ENCODE measurements around the gene NCMAP. TPM values are rescaled to one million over a fixed set of nuclear protein-coding genes. Genes with fewer than 3 reads are reported as not detected.
A peak's percentile ranks its signal among the peaks of the same experiment; 100 is the strongest.

The NCMAP gene, protein sequence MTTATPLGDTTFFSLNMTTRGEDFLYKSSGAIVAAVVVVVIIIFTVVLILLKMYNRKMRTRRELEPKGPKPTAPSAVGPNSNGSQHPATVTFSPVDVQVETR
- 9.2 TPM for total RNA-seq
- long read RNA-seq, transcript NCMAP-201 (4 exons, 3,953 nt), result major isoform, 23 of 38 reads
- long read RNA-seq, partial matches to known transcripts, result 3 of 38 reads
- long read RNA-seq, other reads (novel, unspliced or antisense), result 12 of 38 reads

DNA sequence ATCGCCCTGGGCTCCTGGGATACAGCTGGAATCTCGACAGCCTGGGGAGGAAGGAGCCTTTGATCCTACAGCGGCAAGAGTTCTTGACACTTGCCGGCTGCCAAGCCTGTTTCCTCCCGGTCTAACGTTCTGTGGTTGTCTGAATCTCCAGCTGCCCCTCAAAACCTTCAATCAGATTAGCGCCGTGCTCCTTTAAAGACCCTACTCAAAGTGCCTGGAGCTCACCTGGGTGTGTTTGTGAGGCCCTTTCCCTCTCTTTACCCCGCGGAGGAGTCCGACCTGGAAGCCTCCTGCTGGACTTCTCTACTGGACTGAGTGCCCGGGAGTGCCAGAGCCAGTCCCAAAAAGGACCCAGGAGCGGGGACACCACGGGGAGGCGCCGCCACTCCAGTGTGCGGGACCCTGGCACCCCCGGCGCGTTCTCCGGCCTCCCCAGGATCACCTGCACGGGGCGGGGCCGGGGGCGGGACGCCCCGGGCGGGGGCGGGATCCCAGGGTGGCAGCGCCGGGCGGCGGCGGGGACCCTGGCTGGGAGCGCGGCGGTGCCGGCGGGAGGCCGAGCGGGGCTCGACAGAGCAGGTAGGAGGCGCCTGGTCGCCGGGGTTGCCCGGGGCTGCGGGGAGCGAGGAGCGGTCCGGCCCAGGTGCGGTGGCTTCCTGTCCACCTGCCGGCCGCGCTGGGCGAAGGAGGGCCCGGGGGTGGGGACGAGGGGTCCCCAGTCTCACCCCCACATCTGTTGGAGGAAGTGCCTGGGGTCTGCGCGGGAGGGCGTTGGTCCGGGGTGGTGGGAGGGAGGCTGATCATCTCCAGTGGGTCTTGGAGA, at the start of gene NCMAP:
Gene NCMAP, plus strand, starts transcription at position 497 of the 823 bp plus-strand sequence. CDS start 39,344 bp downstream, outside the sequence.
- peak within 1 kb of the TSS; percentile 13 for H3K27ac ChIP-seq
- H3K4me3 ChIP-seq, result peak within 1 kb of the TSS; percentile 49
- H3K4me1 ChIP-seq, result peaks cover 22% of the 10 kb centered on the region
- intact Hi-C loops (cut with DNase I), result no loop called here
- DNase-seq (peak; percentile 82), ATAC-seq (peak; percentile 83 to 88)
- H3K36me3 ChIP-seq, result no peaks in the 10 kb centered on the region
- TF ChIP-seq, protein P1, sequence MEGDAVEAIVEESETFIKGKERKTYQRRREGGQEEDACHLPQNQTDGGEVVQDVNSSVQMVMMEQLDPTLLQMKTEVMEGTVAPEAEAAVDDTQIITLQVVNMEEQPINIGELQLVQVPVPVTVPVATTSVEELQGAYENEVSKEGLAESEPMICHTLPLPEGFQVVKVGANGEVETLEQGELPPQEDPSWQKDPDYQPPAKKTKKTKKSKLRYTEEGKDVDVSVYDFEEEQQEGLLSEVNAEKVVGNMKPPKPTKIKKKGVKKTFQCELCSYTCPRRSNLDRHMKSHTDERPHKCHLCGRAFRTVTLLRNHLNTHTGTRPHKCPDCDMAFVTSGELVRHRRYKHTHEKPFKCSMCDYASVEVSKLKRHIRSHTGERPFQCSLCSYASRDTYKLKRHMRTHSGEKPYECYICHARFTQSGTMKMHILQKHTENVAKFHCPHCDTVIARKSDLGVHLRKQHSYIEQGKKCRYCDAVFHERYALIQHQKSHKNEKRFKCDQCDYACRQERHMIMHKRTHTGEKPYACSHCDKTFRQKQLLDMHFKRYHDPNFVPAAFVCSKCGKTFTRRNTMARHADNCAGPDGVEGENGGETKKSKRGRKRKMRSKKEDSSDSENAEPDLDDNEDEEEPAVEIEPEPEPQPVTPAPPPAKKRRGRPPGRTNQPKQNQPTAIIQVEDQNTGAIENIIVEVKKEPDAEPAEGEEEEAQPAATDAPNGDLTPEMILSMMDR (IDR thresholded peaks at IDR 0.05), result no peak
- no peaks in the 10 kb centered on the region for H3K9me3 ChIP-seq
- H3K27me3 ChIP-seq (ENCODE audit: low read depth), result peaks cover 23% of the 10 kb centered on the region

DNA sequence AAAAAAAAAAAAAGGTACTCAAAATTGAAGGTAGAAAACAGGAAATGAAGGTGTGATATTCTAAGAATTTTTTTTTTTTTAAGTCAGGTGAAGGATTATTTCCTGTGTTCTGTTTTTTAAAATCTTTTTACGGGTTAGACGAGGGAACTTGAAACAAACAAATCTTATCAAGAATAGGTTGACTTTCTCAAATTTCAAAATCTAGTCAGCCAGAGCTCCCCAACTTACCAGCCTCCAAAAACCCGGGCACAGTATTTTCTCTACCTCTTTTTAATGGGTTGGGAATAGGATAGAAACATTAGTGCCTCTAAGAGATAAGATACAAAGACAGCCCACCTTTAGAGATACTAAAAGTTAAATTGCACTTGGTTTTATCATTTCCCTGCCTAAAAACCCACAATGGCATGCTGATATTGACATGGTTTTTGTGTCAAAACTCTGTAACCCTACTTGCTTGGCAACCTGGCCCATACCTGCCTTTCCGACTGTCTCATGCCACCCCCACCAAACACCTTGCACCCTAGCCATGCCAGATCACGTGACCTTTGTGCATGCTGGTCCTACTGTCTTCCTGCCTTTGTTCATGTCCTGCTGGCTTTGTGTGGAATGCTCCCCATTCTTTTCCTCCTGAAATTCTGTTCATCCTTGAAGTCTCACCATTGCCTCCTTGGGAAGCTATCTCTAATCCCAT, 49.1 kb upstream of the NCMAP start:
- TF ChIP-seq, protein P1 (IDR thresholded peaks at IDR 0.05), result no peak
- H3K4me1 ChIP-seq, result peaks cover 17% of the 10 kb centered on the region
- no peak for DNase-seq
- H3K27me3 ChIP-seq (ENCODE audit: low read depth), result no peaks in the 10 kb centered on the region
- H3K36me3 ChIP-seq, result no peaks in the 10 kb centered on the region
- no peaks in the 10 kb centered on the region for H3K9me3 ChIP-seq
- H3K27ac ChIP-seq, result no peak overlapping the region
- intact Hi-C loops (cut with DNase I), result no loop called here
- no peak for ATAC-seq
- H3K4me3 ChIP-seq, result no peak overlapping the region

DNA sequence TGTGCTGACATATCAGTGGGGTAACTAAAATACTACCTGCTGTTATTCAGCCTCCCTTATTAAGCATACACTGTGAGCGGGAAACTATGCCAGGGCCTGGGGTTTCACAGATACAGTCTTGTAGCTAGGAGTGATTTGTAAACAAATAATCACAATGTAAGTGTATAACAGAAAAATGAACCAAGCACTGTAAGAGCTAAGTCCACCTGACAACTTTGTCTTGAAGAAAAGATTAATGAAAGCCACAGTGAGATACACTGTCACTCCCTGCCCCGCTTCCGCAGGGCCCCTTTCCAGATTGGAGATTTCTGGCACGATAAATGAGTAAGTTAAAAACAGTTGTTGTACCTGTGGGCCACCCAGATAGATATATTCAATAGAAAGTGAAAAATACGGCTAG, 48.5 kb upstream of the NCMAP start:
- intact Hi-C loops (cut with DNase I), result no loop called here
- TF ChIP-seq, protein P1 (IDR thresholded peaks at IDR 0.05), result no peak
- Histone ChIP-seq H3K36me3 (no peaks in the 10 kb centered on the region), H3K9me3 (no peaks in the 10 kb centered on the region), H3K4me1 (peaks cover 12% of the 10 kb centered on the region), H3K4me3 (no peak overlapping the region), H3K27ac (no peak overlapping the region), H3K27me3 (ENCODE audit: low read depth) (no peaks in the 10 kb centered on the region)
- ATAC-seq, result no peak
- no peak for DNase-seq

DNA sequence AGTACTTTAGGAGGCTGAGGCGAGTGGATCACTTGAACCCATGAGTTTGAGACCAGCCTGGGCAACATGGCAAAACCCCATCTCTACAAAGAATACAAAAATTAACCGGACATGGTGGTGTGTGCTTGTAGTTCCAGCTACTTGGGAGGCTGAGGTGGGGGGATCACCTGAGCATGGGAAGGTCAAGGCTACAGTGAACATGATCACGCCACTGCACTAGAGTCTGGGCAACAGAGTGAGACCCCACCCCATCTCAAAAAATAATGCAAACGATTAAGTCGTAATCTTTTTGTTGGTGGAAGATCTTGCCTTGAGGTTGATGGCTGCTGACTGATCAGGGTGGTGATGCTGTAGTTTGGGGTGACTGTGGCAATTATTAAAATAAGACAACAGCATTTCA, 47.0 kb upstream of the NCMAP start:
- no peaks in the 10 kb centered on the region for H3K9me3 ChIP-seq
- TF ChIP-seq, protein P1 (IDR thresholded peaks at IDR 0.05), result no peak
- intact Hi-C loops (cut with DNase I), result no loop called here
- H3K4me3 ChIP-seq, result no peak overlapping the region
- DNase-seq, result no peak
- H3K27ac ChIP-seq, result no peak overlapping the region
- peaks cover 5% of the 10 kb centered on the region for H3K4me1 ChIP-seq
- no peaks in the 10 kb centered on the region for H3K27me3 ChIP-seq (ENCODE audit: low read depth)
- ATAC-seq, result no peak
- H3K36me3 ChIP-seq, result no peaks in the 10 kb centered on the region

DNA sequence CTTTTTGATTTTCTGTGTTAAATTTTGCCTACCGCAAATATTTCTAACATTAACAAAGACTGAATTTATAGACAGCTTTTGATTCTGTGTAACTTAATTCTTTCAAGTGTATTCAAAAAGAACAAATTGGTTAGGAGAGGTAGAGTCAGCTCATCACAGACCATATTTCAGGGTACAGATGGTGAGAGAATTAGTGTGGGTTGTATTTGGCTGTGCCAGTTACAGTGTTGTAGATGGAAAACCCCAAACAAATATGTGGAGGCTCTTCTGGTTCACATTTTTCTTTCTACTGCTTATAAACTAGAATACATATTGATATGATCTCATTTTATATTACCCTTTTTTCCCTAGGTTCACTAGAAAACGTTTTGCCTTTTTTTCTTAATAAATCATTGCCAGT, 42.2 kb upstream of the NCMAP start:
- Histone ChIP-seq H3K4me1 (no peaks in the 10 kb centered on the region), H3K9me3 (no peaks in the 10 kb centered on the region), H3K36me3 (peaks cover 8% of the 10 kb centered on the region), H3K27ac (no peak overlapping the region), H3K4me3 (no peak overlapping the region), H3K27me3 (ENCODE audit: low read depth) (no peaks in the 10 kb centered on the region)
- intact Hi-C loops (cut with DNase I), result no loop called here
- TF ChIP-seq, protein P1 (IDR thresholded peaks at IDR 0.05), result no peak
- no peak for ATAC-seq
- DNase-seq, result no peak
